MM.1S (cell line): Measurements from ENCODE around the gene GPR107.

Experiments used
- CTCF ChIP-seq: fragments of 300-600 bp; sonication (generic); IDR thresholded peaks from 2 replicates; pipeline ENCODE4 v1.5.1; 2016; ENCODE audit warnings: antibody characterized with exemption, low read length, mixed read lengths
- EZH2 ChIP-seq: fragments of 300-600 bp; sonication (generic); optimal IDR thresholded peaks from 2 replicates; pipeline ENCODE3; 2017; ENCODE audit warnings: low read depth, mild to moderate bottlenecking, antibody characterized with exemption, low read length, mixed read lengths
- EZH2phosphoT487 ChIP-seq: fragments of 300-600 bp; sonication (generic); IDR thresholded peaks from 2 replicates; pipeline ENCODE4 v1.6.1; 2018; ENCODE audit warnings: antibody characterized with exemption, low read length

GRCh38 chr9:130112538-130113151 is 58.9 kb downstream of the GPR107 start:
- no peak for TF ChIP-seq CTCF
- TF ChIP-seq EZH2 = no peak
- TF ChIP-seq EZH2phosphoT487 = no peak
